Measurements from ENCODE around the gene OSBPL1A. TPM values are rescaled to one million over a fixed set of nuclear protein-coding genes. Genes with fewer than 3 reads are reported as not detected.

The OSBPL1A gene
- total and polyA plus RNA-seq, 4 experiments from 2014 or later = 2.4 to 5.3 (median 4.0) TPM

GRCh38 chr18:24188120-24188519, 209.5 kb downstream of the OSBPL1A start:
- Histone ChIP-seq H3K9me3 (ENCODE audit: control insufficient read depth in 1 of 2, low read length in 2 of 2) (no peaks in the 10 kb centered on the region), H3K27ac (ENCODE audit: low read depth, low read length) (no peak overlapping the region), H3K36me3 (ENCODE audit: insufficient read depth, low read length) (no peaks in the 10 kb centered on the region), H3K27me3 (ENCODE audit: insufficient read depth, low read length) (no peaks in the 10 kb centered on the region), H3K4me1 (ENCODE audit: insufficient read depth, low read length) (no peaks in the 10 kb centered on the region), H3K4me3 (ENCODE audit: low read length in 2 of 2) (no peak overlapping the region)
- Mint-ChIP-seq H3K36me3 (no peaks in the 10 kb centered on the region), H3K4me1 (no peaks in the 10 kb centered on the region), H3K4me3 (no peak overlapping the region), H3K27me3 (peaks cover 4 to 20% of the 10 kb centered on the region in 2 donors), H3K9me3 (no peaks in the 10 kb centered on the region), H3K27ac (no peak overlapping the region)
- DNase-seq = no peak
- ChIA-PET POLR2A (ENCODE audit: partially characterized antibody) (interaction anchor here (0.6 kb wide), 1 partner anchor 19 kb away, joined by 3 read pairs; no protein-coding TSS in a partner anchor), CTCF (ENCODE audit: partially characterized antibody) (interaction anchor here (1.5 kb wide), 1 partner anchor 12 kb away, joined by 4 read pairs; no protein-coding TSS in a partner anchor)
- intact Hi-C loops (cut with micrococcal nuclease) = no loop called here

- ChIA-PET CTCF (ENCODE audit: partially characterized antibody) (interaction anchor here (1.5 kb wide), 1 partner anchor 11 kb away, joined by 4 read pairs; no protein-coding TSS in a partner anchor), POLR2A (ENCODE audit: partially characterized antibody) (interaction anchor here (0.6 kb wide), 1 partner anchor 18 kb away, joined by 3 read pairs; no protein-coding TSS in a partner anchor)
- Mint-ChIP-seq H3K27ac (no peak overlapping the region), H3K9me3 (no peaks in the 10 kb centered on the region), H3K36me3 (no peaks in the 10 kb centered on the region), H3K4me3 (no peak overlapping the region), H3K4me1 (no peaks in the 10 kb centered on the region), H3K27me3 (peaks cover 4 to 20% of the 10 kb centered on the region in 2 donors)
- Histone ChIP-seq H3K4me3 (ENCODE audit: low read length in 2 of 2) (no peak overlapping the region), H3K9me3 (ENCODE audit: control insufficient read depth in 1 of 2, low read length in 2 of 2) (no peaks in the 10 kb centered on the region), H3K27ac (ENCODE audit: low read depth, low read length) (no peak overlapping the region), H3K4me1 (ENCODE audit: insufficient read depth, low read length) (no peaks in the 10 kb centered on the region), H3K27me3 (ENCODE audit: insufficient read depth, low read length) (no peaks in the 10 kb centered on the region), H3K36me3 (ENCODE audit: insufficient read depth, low read length) (no peaks in the 10 kb centered on the region)
- no peak for DNase-seq
- intact Hi-C loops (cut with micrococcal nuclease) = no loop called here
These were observed 209.9 kb downstream of the OSBPL1A start for GRCh38 chr18:24187689-24188088.

GRCh38 chr18:24187049-24187448, 210.6 kb downstream of the OSBPL1A start:
- Histone ChIP-seq H3K27ac (ENCODE audit: low read depth, low read length) (no peak overlapping the region), H3K27me3 (ENCODE audit: insufficient read depth, low read length) (no peaks in the 10 kb centered on the region), H3K36me3 (ENCODE audit: insufficient read depth, low read length) (no peaks in the 10 kb centered on the region), H3K4me1 (ENCODE audit: insufficient read depth, low read length) (no peaks in the 10 kb centered on the region), H3K9me3 (ENCODE audit: control insufficient read depth in 1 of 2, low read length in 2 of 2) (no peaks in the 10 kb centered on the region), H3K4me3 (ENCODE audit: low read length in 2 of 2) (no peak overlapping the region)
- CTCF ChIA-PET (ENCODE audit: partially characterized antibody) = no interaction called here
- Mint-ChIP-seq H3K27ac (no peak overlapping the region), H3K4me1 (no peaks in the 10 kb centered on the region), H3K9me3 (no peaks in the 10 kb centered on the region), H3K27me3 (peaks cover 4 to 17% of the 10 kb centered on the region in 2 donors), H3K36me3 (no peaks in the 10 kb centered on the region), H3K4me3 (no peak overlapping the region)
- no peak for DNase-seq
- intact Hi-C loops (cut with micrococcal nuclease) = no loop called here
- POLR2A ChIA-PET (ENCODE audit: partially characterized antibody) = no interaction called here

GRCh38 chr18:24185805-24186204, 211.8 kb downstream of the OSBPL1A start:
- Mint-ChIP-seq H3K4me1 (no peaks in the 10 kb centered on the region), H3K9me3 (no peaks in the 10 kb centered on the region), H3K36me3 (no peaks in the 10 kb centered on the region), H3K27ac (no peak overlapping the region), H3K27me3 (peaks cover 4 to 18% of the 10 kb centered on the region in 2 donors), H3K4me3 (no peak overlapping the region)
- DNase-seq = no peak
- Histone ChIP-seq H3K27me3 (ENCODE audit: insufficient read depth, low read length) (no peaks in the 10 kb centered on the region), H3K4me3 (ENCODE audit: low read length in 2 of 2) (no peak overlapping the region), H3K4me1 (ENCODE audit: insufficient read depth, low read length) (no peaks in the 10 kb centered on the region), H3K27ac (ENCODE audit: low read depth, low read length) (no peak overlapping the region), H3K9me3 (ENCODE audit: control insufficient read depth in 1 of 2, low read length in 2 of 2) (no peaks in the 10 kb centered on the region), H3K36me3 (ENCODE audit: insufficient read depth, low read length) (no peaks in the 10 kb centered on the region)
- intact Hi-C loops (cut with micrococcal nuclease) = no loop called here
- ChIA-PET POLR2A (ENCODE audit: partially characterized antibody) (no interaction called here), CTCF (ENCODE audit: partially characterized antibody) (no interaction called here)

- Mint-ChIP-seq H3K4me3 (no peak overlapping the region), H3K27me3 (peaks cover 2 to 10% of the 10 kb centered on the region in 2 donors), H3K27ac (no peak overlapping the region), H3K9me3 (no peaks in the 10 kb centered on the region), H3K36me3 (no peaks in the 10 kb centered on the region), H3K4me1 (no peaks in the 10 kb centered on the region)
- no peaks in the 10 kb centered on the region for H3K27me3 ChIP-seq (ENCODE audit: insufficient read depth, low read length)
- intact Hi-C loops (cut with micrococcal nuclease) = no loop called here
- no peak for DNase-seq
- H3K4me3 ChIP-seq (ENCODE audit: low read length in 2 of 2) = no peak overlapping the region
- H3K36me3 ChIP-seq (ENCODE audit: insufficient read depth, low read length) = no peaks in the 10 kb centered on the region
- no peaks in the 10 kb centered on the region for H3K9me3 ChIP-seq (ENCODE audit: control insufficient read depth in 1 of 2, low read length in 2 of 2)
- POLR2A ChIA-PET (ENCODE audit: partially characterized antibody) = no interaction called here
- H3K27ac ChIP-seq (ENCODE audit: low read depth, low read length) = no peak overlapping the region
- CTCF ChIA-PET (ENCODE audit: partially characterized antibody) = interaction anchor here (1.3 kb wide), 1 partner anchor 9 kb away, joined by 5 read pairs; no protein-coding TSS in a partner anchor
- no peaks in the 10 kb centered on the region for H3K4me1 ChIP-seq (ENCODE audit: insufficient read depth, low read length)
These were observed 215.8 kb downstream of the OSBPL1A start for GRCh38 chr18:24181806-24182205.

GRCh38 chr18:24180048-24180447, 217.6 kb downstream of the OSBPL1A start:
- Histone ChIP-seq H3K4me3 (ENCODE audit: low read length in 2 of 2) (no peak overlapping the region), H3K36me3 (ENCODE audit: insufficient read depth, low read length) (no peaks in the 10 kb centered on the region), H3K4me1 (ENCODE audit: insufficient read depth, low read length) (no peaks in the 10 kb centered on the region), H3K27me3 (ENCODE audit: insufficient read depth, low read length) (no peaks in the 10 kb centered on the region), H3K9me3 (ENCODE audit: control insufficient read depth in 1 of 2, low read length in 2 of 2) (no peaks in the 10 kb centered on the region), H3K27ac (ENCODE audit: low read depth, low read length) (no peak overlapping the region)
- H3K9me3 Mint-ChIP-seq = no peaks in the 10 kb centered on the region
- peaks cover 2 to 10% of the 10 kb centered on the region in 2 donors for H3K27me3 Mint-ChIP-seq
- H3K36me3 Mint-ChIP-seq = no peaks in the 10 kb centered on the region
- H3K4me3 Mint-ChIP-seq = no peak overlapping the region
- ChIA-PET CTCF (ENCODE audit: partially characterized antibody) (no interaction called here), POLR2A (ENCODE audit: partially characterized antibody) (no interaction called here)
- H3K4me1 Mint-ChIP-seq = no peaks in the 10 kb centered on the region
- H3K27ac Mint-ChIP-seq = no peak overlapping the region
- intact Hi-C loops (cut with micrococcal nuclease) = no loop called here
- DNase-seq = no peak

GRCh38 chr18:24177499-24178133, 220.0 kb downstream of the OSBPL1A start:
- H3K27ac ChIP-seq (ENCODE audit: low read depth, low read length) = no peak overlapping the region
- no peaks in the 10 kb centered on the region for H3K36me3 Mint-ChIP-seq
- peaks cover 0 to 5% of the 10 kb centered on the region in 2 donors for H3K27me3 Mint-ChIP-seq
- no peak for DNase-seq
- intact Hi-C loops (cut with micrococcal nuclease) = no loop called here
- ChIA-PET POLR2A (ENCODE audit: partially characterized antibody) (no interaction called here), CTCF (ENCODE audit: partially characterized antibody) (interaction anchor here (1.3 to 5.7 kb wide), 3 partner anchors 14 to 314 kb away, joined by 4 to 48 read pairs (median 8); no protein-coding TSS in a partner anchor)
- H3K4me3 Mint-ChIP-seq = no peak overlapping the region
- no peaks in the 10 kb centered on the region for H3K9me3 Mint-ChIP-seq
- no peak overlapping the region for H3K27ac Mint-ChIP-seq
- no peaks in the 10 kb centered on the region for H3K36me3 ChIP-seq (ENCODE audit: insufficient read depth, low read length)
- no peaks in the 10 kb centered on the region for H3K4me1 ChIP-seq (ENCODE audit: insufficient read depth, low read length)
- H3K4me1 Mint-ChIP-seq = no peaks in the 10 kb centered on the region
- H3K27me3 ChIP-seq (ENCODE audit: insufficient read depth, low read length) = no peaks in the 10 kb centered on the region
- H3K4me3 ChIP-seq (ENCODE audit: low read length in 2 of 2) = no peak overlapping the region
- H3K9me3 ChIP-seq (ENCODE audit: control insufficient read depth in 1 of 2, low read length in 2 of 2) = no peaks in the 10 kb centered on the region

Data from CD4-positive, alpha-beta memory T cell (primary cell).